ENCODE data around the gene DGKI.

Gene DGKI

GRCh38 chr7:137771679-137772078 lies 75.1 kb downstream of the DGKI start:
- TF ChIP-seq CTCF (IDR thresholded peaks at IDR 0.05) = no peak

DNA sequence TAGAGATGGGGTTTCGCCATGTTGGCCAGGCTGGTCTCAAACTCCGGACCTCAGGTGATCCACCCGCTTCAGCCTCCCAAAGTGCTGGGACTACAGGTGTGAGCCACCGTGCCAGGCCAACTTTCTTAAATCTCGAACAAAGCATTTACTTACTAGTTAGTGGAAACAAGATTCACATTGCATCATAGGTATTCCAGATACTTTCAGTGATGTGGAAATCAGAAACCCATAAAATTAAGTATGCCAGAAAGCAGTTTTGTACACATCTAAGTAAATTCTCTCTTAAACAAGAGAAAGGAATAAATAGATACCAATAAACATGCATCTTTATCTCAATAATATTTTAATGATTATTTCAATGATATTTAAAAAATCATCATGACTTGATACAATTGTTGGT lies 75.5 kb downstream of the DGKI start:
- TF ChIP-seq CTCF (IDR thresholded peaks at IDR 0.05) = no peak

GRCh38 chr7:137768366-137768765 lies 78.4 kb downstream of the DGKI start:
- TF ChIP-seq CTCF (IDR thresholded peaks at IDR 0.05) = no peak

DNA sequence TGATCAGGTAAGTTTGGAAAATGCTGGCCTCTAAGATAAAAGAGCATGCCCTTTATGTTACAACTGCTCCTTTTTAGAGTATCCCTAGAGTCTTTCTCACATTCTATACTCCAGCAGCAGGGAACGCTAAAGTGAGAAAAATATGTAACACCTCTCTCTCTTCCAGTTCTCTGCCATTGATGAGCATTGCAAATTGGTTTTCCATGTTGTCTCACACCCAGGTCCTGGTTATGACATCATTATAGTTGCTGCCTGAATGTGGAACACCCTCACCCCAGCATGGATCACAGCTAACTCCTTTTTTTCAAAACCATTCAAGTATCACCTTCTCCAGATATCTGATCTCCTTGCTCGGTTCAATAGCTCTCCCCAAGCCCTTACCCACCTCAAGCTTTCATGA lies 84.4 kb downstream of the DGKI start:
- no peak for TF ChIP-seq CTCF (IDR thresholded peaks at IDR 0.05)

DNA sequence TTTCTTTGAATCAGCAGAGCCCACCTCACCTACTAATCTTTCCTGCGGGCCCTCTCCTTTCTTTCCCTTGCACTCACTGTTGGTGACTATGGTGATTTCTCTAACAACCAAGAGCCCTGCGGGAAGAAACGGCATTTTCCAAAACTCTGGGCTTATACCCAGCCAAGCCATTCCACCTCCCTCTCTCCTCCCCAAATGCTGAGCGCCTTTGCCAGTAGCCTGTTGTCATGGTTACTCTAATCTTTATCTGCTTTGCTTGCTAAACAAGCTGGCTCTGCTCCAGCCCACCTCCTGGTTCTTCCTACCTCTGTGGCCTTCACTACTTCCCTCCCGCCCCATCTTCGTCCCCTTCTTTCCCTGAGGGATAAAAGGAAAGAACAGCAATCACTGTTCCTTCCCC lies 86.7 kb downstream of the DGKI start:
- no peak for TF ChIP-seq CTCF (IDR thresholded peaks at IDR 0.05)

DNA sequence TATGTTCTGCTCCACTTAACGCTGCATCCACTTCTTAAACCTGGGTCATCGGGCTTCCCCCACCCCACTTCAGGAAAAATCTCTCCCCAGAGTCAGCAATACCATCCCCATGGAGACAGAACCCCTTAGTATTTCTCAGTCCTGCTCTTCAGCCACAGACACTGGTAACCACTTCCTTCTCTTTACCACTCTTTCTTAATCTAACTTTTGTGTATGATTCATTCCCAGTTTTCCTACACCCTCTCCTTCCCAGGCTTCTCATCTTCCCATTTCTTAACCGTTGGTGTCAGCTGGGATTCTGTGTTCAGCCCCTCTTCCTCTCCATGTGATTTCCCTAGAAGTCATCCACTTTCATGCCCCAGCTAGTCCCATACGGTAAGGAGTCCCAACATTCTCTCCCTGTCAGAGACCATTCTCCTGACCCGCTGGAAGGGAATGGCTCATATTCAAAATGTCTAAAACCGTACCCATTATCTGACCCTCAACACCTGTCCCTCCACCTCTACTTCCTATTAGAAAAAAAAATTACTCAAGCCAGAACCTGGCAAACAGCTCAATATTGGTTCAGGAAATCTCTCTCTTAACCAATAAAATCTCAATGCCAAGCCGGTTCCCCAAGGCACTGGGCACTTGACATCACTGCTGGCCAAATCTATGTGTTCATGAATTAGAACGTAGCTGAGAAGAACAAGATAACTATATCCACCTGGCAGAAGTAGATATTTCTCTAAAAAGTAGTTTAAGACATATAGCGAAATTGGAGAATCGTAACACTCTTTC lies 89.4 kb downstream of the DGKI start:
- no peak for TF ChIP-seq CTCF (IDR thresholded peaks at IDR 0.05)

DNA sequence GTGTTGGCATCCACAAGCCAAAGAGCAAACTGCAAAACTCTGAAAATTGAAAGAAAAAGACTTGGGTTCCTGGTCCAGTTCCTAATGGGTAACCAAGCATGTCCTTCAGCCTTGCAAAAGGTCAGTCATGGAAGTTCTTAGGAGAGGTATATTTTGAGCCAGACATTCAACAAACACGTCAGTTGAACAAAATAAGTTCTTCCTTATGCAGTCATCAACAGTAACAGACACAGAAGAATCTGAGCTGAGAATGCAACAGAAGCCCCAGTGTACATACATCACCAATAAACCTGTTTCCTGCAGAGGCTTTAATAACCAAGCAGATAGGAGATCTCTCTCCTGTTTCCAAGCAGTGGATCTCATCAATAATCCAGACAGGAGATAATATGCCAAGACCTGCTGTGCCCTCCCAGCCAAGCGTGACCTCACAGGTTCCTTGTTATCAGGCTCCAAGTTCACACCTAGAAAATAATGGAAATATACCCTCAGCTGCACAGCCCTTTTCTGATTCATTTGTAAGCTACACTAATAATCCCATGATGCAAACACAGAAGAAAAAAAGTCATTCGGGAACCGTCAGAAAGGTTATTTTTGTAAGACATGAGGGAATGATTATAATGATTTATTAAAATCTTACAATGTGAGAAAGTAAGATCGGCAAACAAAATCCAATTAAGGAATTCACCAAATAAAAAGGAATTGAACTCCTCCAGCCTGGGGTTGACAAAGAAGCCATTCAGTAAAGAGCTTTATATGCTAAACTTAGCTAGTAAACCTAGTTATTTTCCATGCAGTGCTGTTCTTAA lies 90.7 kb downstream of the DGKI start:
- TF ChIP-seq CTCF (IDR thresholded peaks at IDR 0.05) = no peak

All from LNCAP (cell line).